PC-3 (cell line): Measurements from ENCODE around the gene TPO.

Source experiments
- EZH2 ChIP-seq: fragments of 300-600 bp; sonication (generic); IDR thresholded peaks from one replicate; pipeline ENCODE4 v1.6.1; 2017; ENCODE audit warnings: antibody characterized with exemption, mild to moderate bottlenecking, low read length; ENCODE audit not compliant: unreplicated experiment
- EZH2phosphoT487 ChIP-seq: fragments of 300-600 bp; sonication (generic); IDR thresholded peaks from 2 replicates; pipeline ENCODE4 v1.6.1; 2018; ENCODE audit warnings: mild to moderate bottlenecking, antibody characterized with exemption, low read length, borderline replicate concordance
- TF ChIP-seq, protein P1 (sequence below): fragments of 300-600 bp; sonication (generic); conservative IDR thresholded peaks from 2 replicates; pipeline ENCODE4 v1.5.1; 2017; ENCODE audit warnings: antibody characterized with exemption, low read depth, mild to moderate bottlenecking, low read length

DNA sequence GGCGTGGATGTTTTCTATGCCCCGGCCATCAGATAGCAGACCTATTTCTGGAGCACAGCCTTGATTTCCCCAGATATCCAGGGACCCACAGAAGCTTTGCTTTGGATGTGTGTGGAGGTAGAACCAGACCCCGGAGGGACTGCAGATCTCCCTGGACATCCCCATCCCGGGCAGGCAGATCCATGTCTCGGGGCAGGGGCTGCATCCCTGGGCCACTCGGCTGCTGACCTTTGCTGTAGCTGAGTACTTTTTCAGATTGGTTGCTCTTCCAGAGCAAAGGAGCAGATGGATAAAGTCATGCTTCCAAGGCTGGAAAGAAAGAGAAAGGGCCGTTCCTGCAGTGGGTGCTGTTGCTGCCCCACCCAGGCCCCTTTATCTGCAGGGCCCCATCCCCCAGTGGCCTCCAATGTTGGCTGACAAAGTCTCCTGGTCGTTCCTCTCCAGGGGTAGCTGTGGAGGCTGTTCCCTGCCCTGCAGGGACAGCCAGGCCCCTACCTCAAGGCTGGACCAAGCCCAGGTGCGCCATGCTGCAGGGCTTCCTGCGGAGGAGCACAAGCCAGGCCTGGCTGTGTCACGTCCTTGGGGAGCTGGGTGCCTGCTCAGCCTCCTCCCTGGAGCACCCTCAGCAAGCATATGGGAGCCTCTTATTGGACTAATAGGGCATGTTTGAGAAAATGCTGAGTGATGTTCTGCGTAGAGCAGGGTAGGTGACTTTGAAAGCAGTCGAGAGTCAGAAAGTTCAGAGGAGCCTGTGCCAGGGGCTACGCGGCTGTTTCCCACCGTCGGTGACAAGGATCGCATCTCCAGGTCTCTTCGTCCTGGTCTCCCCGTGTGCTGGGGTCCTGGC is 68.4 kb downstream of the TPO start:
- TF ChIP-seq, protein P1, sequence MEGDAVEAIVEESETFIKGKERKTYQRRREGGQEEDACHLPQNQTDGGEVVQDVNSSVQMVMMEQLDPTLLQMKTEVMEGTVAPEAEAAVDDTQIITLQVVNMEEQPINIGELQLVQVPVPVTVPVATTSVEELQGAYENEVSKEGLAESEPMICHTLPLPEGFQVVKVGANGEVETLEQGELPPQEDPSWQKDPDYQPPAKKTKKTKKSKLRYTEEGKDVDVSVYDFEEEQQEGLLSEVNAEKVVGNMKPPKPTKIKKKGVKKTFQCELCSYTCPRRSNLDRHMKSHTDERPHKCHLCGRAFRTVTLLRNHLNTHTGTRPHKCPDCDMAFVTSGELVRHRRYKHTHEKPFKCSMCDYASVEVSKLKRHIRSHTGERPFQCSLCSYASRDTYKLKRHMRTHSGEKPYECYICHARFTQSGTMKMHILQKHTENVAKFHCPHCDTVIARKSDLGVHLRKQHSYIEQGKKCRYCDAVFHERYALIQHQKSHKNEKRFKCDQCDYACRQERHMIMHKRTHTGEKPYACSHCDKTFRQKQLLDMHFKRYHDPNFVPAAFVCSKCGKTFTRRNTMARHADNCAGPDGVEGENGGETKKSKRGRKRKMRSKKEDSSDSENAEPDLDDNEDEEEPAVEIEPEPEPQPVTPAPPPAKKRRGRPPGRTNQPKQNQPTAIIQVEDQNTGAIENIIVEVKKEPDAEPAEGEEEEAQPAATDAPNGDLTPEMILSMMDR, result no peak
- no peak for TF ChIP-seq EZH2phosphoT487
- no peak for TF ChIP-seq EZH2
